HG02798 (cell line): ENCODE data around the gene APOBEC3F.

Experiments
- ATAC-seq: cut with Tn5 transposase; IDR thresholded peaks from one replicate; pipeline ENCODE4 v1.9.1; 2021; ENCODE audit warnings: mild to moderate bottlenecking; ENCODE audit not compliant: unreplicated experiment, poor library complexity

The APOBEC3F gene

DNA sequence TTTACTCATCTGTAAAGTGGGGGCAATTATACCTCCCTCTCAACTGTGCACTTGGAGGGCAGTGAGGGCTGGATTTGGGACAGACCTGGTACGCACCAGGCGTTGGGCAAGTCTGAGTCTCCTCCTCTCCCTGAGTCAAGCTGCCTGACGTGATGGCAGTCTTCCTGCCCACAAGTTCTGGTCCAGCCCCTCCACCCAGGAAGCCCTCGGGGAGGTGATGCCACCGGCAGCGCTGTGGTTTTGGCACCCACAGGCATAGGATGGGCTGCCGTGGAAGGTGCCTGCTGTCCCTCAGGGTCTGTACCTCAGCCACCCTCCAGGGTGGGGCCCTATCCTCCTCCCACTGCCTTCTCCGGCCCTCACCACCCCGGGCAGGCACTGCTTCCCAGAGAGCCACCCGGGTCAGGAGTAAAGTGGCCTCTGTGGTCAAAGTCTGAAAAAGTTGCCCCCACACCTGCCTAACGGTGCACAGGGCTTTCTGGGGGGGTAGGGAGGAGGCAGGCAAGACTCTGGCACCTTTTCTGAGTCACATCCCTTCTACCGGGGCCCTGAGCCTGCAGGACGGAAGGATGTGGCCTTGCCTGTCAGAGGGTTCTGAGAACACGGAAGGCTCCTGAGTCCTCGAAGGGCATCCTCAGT lies 49.9 kb downstream of the APOBEC3F start:
- no peak for ATAC-seq

DNA sequence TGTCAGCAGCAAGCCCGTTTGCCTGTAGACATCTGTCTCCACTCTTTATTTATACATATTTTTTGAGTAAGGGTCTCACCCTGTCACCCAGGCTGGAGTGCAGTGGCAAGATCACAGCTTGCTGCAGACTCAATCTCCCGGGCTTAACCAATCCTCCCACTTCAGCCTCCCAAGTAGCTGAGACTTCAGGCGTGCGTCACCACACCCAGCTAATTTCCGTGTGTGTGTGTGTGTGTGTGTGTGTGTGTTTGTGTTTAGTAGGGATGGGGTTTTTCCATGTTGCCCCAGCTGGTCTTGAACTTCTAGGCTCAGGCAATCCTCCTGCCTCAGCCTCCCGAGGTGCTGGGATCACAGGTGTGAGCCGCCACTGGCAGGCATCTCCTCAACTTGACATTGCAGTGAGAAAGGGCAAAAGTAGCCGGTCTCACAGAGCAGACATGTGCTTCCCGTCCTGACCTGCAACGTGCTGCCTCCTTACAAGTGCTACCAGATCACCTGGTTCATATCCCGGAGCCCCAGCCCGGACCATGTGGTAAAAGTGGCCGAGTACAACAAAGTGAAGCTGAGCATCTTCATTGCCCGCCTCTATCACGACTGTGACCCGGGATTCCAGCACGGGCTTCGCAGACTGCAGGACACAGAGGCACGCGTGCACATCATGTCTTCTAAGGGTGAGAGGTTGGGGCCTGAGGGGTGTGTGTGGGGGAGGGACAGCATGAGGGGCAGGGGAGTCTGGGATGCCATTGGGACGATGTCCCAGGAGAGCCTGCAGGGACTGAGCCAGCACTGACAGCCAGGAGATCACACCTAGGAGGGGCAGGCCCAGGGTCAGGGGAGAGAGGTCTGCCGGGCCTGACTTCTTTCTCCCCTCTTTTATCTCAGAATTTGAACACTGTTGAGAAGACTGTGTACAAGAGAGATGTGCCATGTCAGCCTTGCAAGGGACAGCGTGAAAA lies 50.7 kb downstream of the APOBEC3F start:
- ATAC-seq = peak; percentile 8

DNA sequence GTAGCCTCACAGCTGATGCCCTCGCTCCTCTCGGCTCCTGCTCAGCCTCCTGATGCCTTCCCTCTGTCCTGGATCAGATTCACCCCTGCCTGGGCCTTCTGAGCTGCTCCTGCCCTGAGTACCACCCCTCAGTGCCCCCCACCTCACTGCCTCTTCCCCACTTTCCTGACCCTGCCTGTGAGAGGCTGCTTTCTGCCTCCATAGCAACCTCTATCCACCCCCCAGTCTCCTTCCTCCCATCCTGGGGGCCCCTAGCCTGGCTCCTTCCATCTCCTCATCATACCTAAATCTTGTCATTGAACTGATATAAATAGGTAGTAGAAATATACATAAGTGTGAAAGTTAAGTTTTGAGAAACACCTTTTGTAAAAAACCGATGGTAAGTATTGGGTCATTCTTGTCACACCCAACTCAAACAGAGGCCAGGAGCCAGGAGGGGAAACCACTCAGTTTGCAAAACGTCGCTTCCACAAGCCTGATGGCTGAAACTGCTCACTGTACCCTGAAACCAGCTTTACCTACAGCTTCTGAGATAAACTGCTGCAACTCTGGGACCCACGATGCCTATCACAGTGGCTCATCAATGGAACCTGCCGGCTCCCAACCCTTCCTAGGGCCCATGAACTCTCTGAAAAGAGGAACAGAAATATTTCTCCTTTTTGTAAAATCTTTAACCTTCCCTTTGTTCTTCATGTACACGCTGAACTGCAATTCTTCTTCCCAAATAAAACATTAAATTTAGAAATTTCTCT lies 51.6 kb downstream of the APOBEC3F start:
- peak; percentile 33 for ATAC-seq

DNA sequence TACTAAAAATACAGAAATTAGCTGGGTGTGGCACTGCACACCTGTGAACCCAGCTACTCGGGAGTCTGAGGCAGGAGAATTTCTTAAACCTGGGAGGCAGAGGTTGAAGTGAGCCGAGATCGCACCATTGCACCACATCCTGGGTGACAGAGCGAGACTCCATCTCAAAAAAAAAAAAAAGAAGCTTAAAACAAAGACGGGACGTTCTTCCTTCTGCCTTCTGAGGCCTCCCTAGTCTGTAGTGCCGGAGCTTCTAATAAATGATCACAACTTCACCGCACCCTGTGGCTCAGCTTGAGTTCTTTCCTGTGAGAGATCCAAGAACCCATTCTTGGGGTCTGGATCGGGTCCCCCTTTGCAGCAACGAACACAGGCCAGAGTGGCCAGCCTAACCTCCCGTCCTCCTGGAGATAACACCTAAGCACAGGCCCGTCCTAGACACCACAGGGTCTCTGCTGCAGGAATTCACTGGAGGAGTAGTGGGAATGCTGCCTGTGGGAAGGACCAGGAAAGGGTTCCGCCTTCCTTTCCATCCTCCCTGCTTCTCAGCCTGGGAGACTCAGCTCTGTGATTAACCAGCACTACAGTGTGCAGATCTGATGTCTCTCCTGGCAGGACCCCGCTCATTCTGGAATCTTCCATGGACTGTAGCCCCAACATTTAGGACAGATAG lies 54.2 kb downstream of the APOBEC3F start:
- ATAC-seq = no peak

DNA sequence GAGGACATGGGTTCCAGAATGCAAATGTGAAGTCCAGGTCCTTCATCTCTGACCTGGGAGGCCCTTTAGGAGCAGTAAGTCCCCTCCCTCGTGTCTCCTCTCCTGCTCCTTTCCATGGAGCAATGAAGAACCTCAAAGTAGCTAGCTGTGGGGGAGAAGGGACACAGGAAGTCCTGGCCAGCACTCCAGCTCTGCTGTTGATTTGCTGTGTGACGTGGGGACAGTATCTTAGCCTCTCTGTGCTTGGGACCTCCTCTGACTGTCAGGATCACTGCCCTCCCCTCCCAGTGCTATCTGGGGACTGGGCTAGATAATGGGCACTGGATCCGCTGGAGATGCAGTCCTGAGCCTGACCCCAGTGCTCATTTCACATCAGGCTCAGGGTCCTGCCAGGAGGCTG lies 55.3 kb downstream of the APOBEC3F start:
- no peak for ATAC-seq

DNA sequence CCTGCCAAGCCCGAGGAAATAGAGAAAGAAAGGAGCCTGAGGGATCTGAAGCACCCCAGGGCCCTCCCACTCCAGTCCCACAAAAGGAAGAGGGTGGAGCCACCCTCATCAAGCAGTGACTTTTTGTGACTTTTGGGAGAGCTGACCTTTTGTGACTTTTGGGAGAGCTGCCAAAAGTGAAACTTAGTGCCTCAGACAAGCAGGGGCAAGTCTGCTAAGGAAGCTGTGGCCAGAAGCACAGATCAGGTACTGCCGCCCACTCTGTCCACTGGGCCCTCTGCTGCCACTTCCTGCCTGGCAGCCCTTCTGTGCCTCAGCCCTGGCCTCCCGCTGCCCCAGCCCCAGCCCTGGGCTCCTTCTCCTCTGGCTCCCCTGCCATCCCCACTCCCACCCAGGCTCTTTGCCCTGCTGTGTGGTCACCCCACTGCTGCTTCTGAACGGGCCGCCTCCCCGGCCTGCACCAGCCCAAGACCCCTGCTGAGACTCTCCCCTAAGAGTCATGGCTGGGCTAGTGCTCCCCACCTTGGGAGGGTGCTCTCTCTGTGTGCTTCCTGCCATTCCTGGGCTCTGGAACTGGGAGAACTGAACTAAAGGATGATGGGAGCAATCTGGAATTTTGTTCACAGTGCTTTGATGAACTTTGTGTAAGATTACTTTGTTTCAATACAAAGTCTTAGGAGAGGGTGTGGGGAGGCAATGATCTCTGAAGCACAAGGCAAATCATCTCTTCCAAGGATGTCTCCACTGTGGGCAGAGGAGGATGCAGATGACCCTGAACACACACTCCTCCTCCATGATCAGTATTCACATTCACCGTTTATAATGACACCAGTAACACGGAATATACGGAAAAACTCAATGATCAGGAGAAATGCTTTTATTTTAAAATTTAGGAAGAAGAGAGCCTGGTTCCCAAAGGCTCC lies 56.7 kb downstream of the APOBEC3F start, which contains the start of gene APOBEC3H:
APOBEC3H (plus strand) TSS at position 147 of the 923 bp plus-strand sequence. CDS start 3,035 bp downstream, outside the sequence.
- ATAC-seq = no peak

DNA sequence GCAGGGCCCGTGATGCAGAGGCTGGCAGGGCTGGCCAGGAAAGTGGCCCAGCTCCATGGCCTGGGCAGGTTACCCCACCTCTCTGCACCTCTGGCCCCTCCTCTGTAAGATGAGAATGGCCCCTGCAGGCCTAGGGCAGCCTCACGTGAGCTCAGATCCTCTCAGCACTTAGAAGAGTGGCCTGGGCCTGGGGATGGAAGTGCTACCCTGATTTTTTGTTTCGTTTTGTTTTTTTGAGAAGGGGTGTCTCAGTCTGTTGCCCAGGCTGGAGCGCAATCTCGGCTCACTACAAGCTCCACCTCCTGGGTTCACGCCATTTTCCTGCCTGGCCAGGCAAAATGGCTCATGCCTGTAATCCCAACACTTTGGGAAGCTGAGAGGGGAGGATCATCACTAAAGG lies 57.4 kb downstream of the APOBEC3F start:
- no peak for ATAC-seq

DNA sequence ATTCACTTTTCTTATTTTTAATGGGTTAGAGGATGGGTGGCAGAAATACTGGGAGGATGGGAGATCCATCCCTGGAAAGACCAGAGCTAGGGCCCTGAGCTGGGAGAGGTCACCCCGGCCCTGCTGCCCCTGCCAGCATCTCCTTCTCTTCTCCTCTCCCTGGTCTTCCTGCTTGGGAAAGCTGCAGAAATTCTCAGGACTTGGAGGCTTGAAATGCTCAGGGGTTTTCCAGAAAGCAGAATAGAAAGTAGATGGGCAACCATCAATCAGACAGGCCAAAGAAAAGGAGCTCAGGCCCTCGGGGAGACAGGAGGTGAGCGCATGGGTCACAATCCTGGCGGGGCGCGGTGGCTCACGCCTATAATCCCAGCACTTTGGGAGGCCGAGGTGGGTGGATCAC lies 57.9 kb downstream of the APOBEC3F start:
- ATAC-seq = no peak

DNA sequence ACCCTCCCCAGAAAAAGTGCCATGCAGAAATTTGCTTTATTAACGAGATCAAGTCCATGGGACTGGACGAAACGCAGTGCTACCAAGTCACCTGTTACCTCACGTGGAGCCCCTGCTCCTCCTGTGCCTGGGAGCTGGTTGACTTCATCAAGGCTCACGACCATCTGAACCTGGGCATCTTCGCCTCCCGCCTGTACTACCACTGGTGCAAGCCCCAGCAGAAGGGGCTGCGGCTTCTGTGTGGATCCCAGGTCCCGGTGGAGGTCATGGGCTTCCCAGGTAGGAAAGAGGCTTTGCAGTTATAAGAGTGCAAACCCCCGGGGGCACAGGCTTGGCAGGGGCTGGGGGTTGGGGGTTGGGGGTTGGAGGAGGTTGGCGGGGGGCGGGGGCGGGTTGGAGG lies 60.6 kb downstream of the APOBEC3F start:
- no peak for ATAC-seq

DNA sequence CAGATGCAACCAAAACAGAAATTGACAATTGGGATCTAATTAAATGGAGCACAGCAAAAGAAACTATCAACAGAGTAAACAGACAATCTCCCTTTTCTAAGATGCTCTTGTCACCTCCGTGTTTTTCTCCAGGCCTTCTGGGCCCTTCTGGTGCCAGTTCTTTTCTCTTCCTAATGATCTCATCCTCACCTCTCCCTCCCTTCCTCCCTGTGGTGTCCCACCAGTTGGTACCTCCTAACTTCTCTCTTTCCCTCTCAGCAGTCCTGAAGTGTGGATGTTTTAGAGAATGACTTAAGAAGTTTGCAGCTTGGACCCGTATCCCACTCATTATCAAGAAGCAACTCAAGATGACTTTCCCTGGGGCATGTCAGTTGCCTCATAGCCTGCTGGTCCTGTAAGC lies 62.8 kb downstream of the APOBEC3F start:
- no peak for ATAC-seq
